Measurements from ENCODE around the gene FGF9.

Gene FGF9

DNA sequence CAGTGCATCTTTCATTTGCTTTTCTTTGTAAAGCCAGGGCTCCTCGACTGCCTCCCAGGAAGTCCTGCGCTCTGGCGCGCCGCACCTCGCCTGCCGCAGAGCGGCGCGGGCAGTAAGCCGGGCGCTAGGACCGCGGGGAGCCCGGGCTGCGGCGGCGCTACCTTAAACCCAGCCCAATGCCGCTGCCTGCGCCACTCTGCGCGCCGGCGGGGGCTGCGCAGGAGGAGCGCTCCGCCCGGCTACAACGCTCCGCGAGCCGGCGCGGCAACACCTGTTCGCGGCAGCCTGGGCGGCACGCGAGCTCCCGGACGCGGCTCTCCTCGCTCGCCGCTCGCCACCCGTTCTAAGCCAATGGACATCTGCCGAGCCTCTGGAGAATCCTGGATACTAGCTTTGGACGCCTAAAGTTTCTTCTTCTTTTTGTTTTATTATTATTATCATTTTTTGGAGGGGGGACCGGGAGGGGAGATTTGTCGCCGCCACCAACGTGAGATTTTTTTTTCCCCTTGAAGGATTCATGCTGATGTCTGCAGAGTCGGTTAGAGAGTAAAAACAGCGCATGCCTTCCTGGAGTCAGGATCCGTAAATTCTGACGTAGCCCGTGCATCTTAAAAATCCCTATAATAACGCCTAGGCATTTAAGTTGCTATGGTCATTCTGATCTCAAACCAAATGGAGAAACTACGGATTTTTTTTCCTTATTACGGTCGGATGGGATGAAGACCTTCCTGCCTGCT is at the start of gene FGF9:
Gene FGF9 (plus strand): TSS at position 191 of the 737 bp plus-strand sequence. CDS start 840 bp downstream, outside the sequence.
- H2AFZ ChIP-seq, result peak within 1 kb of the TSS; percentile 79
- no peaks in the 10 kb centered on the region for H3K36me3 ChIP-seq (ENCODE audit: control insufficient read depth, insufficient read depth, low read length)
- H3K9me3 ChIP-seq (ENCODE audit: control insufficient read depth, low read length), result no peaks in the 10 kb centered on the region
- TF ChIP-seq, protein P1, sequence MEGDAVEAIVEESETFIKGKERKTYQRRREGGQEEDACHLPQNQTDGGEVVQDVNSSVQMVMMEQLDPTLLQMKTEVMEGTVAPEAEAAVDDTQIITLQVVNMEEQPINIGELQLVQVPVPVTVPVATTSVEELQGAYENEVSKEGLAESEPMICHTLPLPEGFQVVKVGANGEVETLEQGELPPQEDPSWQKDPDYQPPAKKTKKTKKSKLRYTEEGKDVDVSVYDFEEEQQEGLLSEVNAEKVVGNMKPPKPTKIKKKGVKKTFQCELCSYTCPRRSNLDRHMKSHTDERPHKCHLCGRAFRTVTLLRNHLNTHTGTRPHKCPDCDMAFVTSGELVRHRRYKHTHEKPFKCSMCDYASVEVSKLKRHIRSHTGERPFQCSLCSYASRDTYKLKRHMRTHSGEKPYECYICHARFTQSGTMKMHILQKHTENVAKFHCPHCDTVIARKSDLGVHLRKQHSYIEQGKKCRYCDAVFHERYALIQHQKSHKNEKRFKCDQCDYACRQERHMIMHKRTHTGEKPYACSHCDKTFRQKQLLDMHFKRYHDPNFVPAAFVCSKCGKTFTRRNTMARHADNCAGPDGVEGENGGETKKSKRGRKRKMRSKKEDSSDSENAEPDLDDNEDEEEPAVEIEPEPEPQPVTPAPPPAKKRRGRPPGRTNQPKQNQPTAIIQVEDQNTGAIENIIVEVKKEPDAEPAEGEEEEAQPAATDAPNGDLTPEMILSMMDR (IDR thresholded peaks at IDR 0.05), result no peak
- H3K27me3 ChIP-seq (ENCODE audit: control insufficient read depth, insufficient read depth, low read length), result no peaks in the 10 kb centered on the region
- H3K9ac ChIP-seq, result no peak within 1 kb of the TSS
- H3K27ac ChIP-seq, result no peak within 1 kb of the TSS
- no peaks in the 10 kb centered on the region for H3K79me2 ChIP-seq
- peaks cover 6% of the 10 kb centered on the region for H3K4me1 ChIP-seq
- peak within 1 kb of the TSS; percentile 65 for H3K4me3 ChIP-seq (ENCODE audit: low read depth, low read length)
- H3K4me2 ChIP-seq (ENCODE audit: low read length), result peak within 1 kb of the TSS; percentile 96

DNA sequence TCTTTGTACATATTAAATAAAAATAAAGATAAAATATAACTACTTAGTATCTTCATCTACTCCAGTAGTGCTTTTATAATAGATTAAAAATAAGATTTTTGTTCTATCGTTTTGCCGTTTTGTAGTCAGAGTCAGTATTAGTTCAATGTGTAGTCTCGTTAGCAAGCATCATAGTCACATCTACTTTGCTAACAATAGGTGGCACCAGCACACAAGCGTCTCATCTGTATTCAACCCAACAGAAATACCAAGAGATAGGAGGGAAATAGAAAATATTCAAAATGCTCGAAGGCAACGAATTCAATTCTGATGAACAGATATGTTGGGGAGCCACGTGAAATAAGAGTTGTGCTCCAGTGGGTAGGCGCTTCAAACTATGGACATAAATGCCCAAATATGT is 45.5 kb upstream of the FGF9 start:
- Histone ChIP-seq H3K27me3 (ENCODE audit: control insufficient read depth, insufficient read depth, low read length) (no peaks in the 10 kb centered on the region), H3K4me3 (ENCODE audit: low read depth, low read length) (no peak overlapping the region), H2AFZ (no peak overlapping the region), H3K4me2 (ENCODE audit: low read length) (no peak overlapping the region), H3K27ac (no peak overlapping the region), H3K79me2 (no peaks in the 10 kb centered on the region), H3K9ac (no peak overlapping the region), H3K4me1 (no peaks in the 10 kb centered on the region), H3K9me3 (ENCODE audit: control insufficient read depth, low read length) (no peaks in the 10 kb centered on the region), H3K36me3 (ENCODE audit: control insufficient read depth, insufficient read depth, low read length) (no peaks in the 10 kb centered on the region)
- TF ChIP-seq, protein P1 (IDR thresholded peaks at IDR 0.05), result peak; percentile 12

DNA sequence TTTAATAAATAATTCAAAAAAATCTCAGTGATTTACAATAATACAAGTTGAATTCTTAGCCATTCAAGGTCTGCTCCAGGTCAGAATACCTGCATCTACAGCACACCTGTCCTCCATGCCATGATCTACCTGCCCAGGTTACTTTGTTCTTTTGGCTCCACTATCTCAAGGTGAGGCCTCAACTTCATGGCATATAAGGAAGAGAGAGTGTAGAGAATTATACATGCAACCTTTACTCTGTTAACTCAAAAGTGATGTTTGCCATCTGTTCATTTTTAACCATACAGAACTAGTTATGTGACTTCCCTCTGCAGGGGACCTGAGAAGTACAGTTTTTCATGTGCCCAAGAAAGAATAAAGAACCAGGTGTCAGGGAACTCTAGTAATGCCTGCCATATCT is 38.7 kb upstream of the FGF9 start:
- no peaks in the 10 kb centered on the region for H3K27me3 ChIP-seq (ENCODE audit: control insufficient read depth, insufficient read depth, low read length)
- H3K9me3 ChIP-seq (ENCODE audit: control insufficient read depth, low read length), result no peaks in the 10 kb centered on the region
- TF ChIP-seq, protein P1 (IDR thresholded peaks at IDR 0.05), result no peak
- no peaks in the 10 kb centered on the region for H3K36me3 ChIP-seq (ENCODE audit: control insufficient read depth, insufficient read depth, low read length)
- H2AFZ ChIP-seq, result no peak overlapping the region
- H3K9ac ChIP-seq, result no peak overlapping the region
- H3K4me1 ChIP-seq, result no peaks in the 10 kb centered on the region
- no peak overlapping the region for H3K27ac ChIP-seq
- H3K4me2 ChIP-seq (ENCODE audit: low read length), result no peak overlapping the region
- H3K4me3 ChIP-seq (ENCODE audit: low read depth, low read length), result no peak overlapping the region
- no peaks in the 10 kb centered on the region for H3K79me2 ChIP-seq

DNA sequence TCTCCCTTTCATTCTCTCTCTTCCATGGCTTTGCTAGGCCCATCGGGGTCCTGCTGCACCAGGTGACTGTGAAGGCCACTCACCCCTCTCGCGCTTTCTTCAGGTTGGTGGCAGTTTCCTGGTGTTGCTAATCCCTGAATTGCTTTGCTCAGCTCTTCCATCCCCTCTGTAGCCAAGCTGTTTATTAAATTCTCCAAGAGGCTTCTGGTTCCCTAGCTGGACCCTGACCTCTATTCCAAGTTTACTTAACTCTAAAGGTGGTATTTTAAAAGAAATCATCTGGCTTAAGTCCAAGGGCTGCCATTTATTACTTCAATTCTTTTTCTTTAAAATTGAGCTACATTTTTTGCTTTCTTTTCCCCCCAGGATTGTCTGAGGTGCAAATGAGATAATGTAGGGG is 34.2 kb upstream of the FGF9 start:
- H3K9me3 ChIP-seq (ENCODE audit: control insufficient read depth, low read length), result no peaks in the 10 kb centered on the region
- H3K9ac ChIP-seq, result no peak overlapping the region
- H3K27ac ChIP-seq, result no peak overlapping the region
- H3K4me1 ChIP-seq, result no peaks in the 10 kb centered on the region
- H3K79me2 ChIP-seq, result no peaks in the 10 kb centered on the region
- TF ChIP-seq, protein P1 (IDR thresholded peaks at IDR 0.05), result no peak
- H3K4me3 ChIP-seq (ENCODE audit: low read depth, low read length), result no peak overlapping the region
- H3K4me2 ChIP-seq (ENCODE audit: low read length), result no peak overlapping the region
- H2AFZ ChIP-seq, result no peak overlapping the region
- no peaks in the 10 kb centered on the region for H3K36me3 ChIP-seq (ENCODE audit: control insufficient read depth, insufficient read depth, low read length)
- no peaks in the 10 kb centered on the region for H3K27me3 ChIP-seq (ENCODE audit: control insufficient read depth, insufficient read depth, low read length)

DNA sequence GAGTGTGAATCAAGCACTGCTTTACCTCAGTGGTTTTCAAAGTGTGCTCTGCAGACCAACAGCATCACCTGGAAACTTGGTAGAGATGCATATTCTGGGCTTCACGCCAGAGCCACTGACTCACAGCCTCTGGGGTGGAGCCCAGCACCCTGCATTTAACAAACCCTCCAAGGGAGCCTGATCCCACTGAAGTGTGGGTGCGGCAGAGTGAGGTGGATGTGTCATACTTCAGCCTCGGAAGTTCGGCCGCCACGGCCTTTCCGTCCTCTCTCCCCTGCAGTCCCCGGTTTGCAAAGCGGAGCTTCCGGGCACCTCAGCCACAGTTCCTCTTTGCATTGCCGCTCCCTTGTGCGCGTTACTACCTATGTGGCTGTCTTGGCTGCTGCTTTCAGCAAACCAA is 33.6 kb upstream of the FGF9 start:
- TF ChIP-seq, protein P1 (IDR thresholded peaks at IDR 0.05), result no peak
- Histone ChIP-seq H3K9ac (no peak overlapping the region), H3K4me2 (ENCODE audit: low read length) (no peak overlapping the region), H2AFZ (no peak overlapping the region), H3K36me3 (ENCODE audit: control insufficient read depth, insufficient read depth, low read length) (no peaks in the 10 kb centered on the region), H3K27me3 (ENCODE audit: control insufficient read depth, insufficient read depth, low read length) (no peaks in the 10 kb centered on the region), H3K9me3 (ENCODE audit: control insufficient read depth, low read length) (no peaks in the 10 kb centered on the region), H3K79me2 (no peaks in the 10 kb centered on the region), H3K4me3 (ENCODE audit: low read depth, low read length) (no peak overlapping the region), H3K27ac (no peak overlapping the region), H3K4me1 (no peaks in the 10 kb centered on the region)

Data from parathyroid adenoma (tissue), 2 donors.